Suppressor macrophage (primary cell): ENCODE results near the gene ZSWIM1.

Experiments used
- DNase-seq, 4 experiments: peaks; one replicate each; pipeline ENCODE4 v3.0.0-alpha.2; 2020 to 2022

ZSWIM1 gene

GRCh38 chr20:45933266-45934045, 52.4 kb downstream of the ZSWIM1 start:
- DNase-seq: peak; percentile 47 to 78 (median 76)

- peak; percentile 21 to 60 (median 47) for DNase-seq
These were observed 53.1 kb downstream of the ZSWIM1 start for GRCh38 chr20:45934046-45934585.
